AG08396 (cell line): ENCODE results near the gene RPAP3.

Experiments used
- DNase-seq: peaks from one replicate; pipeline ENCODE4 v3.0.0; 2012; ENCODE audit warnings: low spot score, mixed read lengths

Gene RPAP3, protein sequence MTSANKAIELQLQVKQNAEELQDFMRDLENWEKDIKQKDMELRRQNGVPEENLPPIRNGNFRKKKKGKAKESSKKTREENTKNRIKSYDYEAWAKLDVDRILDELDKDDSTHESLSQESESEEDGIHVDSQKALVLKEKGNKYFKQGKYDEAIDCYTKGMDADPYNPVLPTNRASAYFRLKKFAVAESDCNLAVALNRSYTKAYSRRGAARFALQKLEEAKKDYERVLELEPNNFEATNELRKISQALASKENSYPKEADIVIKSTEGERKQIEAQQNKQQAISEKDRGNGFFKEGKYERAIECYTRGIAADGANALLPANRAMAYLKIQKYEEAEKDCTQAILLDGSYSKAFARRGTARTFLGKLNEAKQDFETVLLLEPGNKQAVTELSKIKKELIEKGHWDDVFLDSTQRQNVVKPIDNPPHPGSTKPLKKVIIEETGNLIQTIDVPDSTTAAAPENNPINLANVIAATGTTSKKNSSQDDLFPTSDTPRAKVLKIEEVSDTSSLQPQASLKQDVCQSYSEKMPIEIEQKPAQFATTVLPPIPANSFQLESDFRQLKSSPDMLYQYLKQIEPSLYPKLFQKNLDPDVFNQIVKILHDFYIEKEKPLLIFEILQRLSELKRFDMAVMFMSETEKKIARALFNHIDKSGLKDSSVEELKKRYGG

DNA sequence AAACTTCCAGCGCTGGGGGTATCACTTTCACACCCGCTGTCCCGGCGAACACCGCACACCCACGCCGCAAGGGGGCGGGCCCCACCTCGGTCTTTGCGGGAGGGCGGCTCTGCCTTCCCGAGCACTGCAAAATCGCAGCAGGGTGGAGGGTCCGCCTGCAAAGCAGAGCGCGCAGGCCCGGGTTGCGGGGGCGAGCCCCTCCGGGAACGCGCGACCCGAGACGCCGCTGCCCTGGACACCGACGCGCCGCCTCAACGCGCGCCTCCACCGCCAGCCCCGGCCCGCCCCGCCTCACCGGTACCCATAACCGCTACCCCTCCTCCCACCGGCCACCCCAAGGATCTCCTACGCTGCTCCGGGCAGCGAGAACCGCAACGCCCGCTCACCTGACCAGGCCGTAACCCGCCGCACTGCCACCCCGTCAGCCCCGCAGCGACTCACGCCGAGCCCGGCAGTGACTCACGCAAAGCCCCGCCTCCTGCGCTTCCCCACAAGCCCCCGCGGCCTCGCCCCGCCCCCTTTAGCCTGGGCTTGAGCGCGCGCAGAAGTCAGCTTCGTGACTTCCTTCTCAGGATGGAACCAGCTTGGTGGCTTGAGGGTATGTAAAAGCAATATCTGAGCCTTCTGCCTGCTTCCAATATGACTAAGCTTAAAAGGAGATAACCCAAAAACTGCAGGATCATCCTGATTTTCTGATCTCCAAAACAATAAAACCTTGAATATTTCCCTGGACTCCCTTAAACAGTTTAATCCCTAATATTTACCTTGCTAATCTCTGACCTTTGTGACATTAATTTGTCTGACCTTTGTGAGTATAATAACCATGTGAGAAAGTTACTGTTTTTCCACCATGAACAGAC lies at the start of gene RPAP3:
Gene RPAP3 (minus strand): TSS at position 465 of the 860 bp plus-strand sequence. CDS start 3,190 bp downstream, outside the sequence.
- DNase-seq: peak; percentile 97

DNA sequence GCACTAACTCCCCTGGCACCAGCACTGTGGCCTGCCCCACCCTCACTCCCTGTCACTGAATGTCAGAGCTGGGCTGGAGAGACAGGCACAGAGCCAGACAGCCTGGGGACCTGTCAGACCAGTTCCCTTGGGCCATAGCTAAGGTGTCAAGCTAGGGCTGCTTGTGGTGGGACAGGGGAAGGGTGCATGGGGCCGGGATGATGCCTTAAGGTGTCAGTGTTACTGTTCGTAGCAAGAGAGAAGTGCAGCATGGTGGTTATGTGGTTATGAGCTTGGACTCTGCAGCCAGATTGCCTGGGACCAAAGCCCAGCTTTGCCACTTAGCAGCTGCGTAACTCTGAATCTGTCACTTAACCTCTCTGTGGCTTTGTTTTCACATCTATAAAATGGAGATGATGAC lies 49.1 kb upstream of the RPAP3 start:
- no peak for DNase-seq

DNA sequence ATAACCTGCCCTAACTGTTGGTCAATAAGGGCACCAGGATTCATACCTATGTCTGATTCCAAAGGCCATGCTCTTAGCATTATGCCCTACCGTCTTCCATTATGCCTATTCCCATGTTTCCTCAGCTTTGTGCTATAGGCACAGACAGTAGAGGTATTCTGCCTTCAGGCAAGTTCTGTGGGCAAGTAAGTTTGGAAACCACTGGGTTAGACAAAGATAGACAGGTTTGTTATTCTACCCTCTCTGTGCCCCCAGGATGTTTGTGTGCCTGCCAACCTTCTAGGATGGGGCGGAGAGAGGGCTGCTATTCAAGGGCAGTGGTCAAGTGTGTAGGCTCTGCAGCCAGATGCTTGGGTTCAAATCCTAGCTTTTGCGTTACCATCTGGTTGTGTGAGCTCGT lies 48.3 kb upstream of the RPAP3 start:
- no peak for DNase-seq

DNA sequence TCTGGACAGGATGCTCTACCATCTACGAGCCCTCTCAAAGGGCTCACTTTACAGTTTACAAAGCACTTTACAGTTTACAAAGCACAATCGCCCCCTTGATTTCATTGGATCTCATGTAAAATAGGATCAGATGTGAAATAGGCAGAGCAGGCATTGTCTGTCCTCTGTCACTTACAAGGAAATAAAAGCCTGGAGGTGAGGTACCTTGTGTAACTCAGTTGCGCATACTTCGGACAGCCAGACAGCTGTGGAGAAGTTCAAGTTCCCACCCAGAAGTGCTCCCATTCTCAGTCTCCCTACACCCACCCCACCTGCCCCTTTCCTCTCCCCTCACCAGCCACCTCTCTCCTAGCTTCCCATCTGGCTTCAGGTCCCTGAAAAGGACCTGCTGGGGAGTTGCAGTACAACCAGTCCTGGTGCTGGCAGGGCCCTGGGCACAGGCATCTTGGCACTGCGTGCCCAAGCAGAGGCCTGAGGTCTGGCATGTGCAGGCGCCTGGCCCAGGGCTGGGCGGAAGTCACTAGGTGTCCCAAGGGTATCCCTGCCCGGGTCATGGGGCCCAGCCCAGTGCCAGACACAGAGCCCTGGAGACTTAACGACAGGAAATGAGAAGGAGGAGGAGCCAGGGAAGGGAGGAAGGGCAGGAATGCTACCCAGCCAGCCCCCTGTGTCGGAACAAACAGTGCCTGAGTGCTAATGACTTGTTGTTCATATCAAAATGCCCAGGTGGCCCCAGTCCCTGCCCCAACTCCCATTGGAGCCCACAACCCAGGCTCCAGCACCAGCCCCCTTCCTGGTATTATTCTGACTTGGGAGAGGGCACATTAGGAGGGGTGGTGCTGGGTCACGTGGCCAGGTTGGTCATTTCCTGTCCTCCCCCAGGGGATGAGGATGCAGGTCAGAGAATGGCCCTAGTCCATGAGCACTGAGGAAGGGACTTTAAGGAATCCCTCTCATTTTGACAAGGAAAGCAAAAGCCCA lies 47.5 kb upstream of the RPAP3 start:
- DNase-seq: no peak

DNA sequence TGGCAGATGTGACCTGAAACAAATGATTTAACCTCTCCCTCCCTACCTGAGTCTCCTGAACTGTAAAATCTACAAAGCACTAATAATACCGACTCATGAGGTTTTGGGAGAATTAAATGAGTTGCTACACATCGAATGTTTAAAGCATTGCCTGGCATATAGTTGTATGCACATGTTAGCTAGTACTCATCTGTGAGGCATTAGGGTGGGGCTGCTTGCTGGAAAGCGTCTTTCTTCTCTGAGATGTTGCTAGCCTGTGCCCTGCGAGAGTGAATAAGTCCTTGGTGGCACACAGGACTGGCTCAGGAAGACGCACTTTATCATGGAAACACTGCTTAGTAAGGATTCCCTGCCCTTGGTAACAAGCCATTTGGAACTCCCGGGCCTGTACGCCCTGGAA lies 46.7 kb upstream of the RPAP3 start:
- peak; percentile 63 for DNase-seq

DNA sequence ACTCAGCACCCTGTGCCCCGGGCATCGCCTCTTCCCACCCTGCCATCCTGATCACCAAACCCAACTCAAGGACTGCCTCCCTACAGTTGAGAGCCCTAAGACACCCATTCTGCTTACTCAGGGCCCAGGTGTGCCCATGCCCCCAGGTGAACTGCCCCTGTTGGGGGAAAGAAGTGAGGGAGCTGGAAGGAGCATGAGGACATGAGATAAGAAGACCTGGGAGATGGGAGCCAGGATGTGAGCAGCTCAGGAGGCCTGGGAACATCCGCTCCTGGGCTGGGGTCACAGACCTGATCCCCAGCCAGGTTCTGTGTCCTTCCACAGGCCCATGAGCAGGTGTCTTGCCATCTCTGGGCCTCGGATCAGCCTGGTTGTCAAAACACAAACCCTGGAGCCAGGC lies 46.3 kb upstream of the RPAP3 start:
- no peak for DNase-seq

DNA sequence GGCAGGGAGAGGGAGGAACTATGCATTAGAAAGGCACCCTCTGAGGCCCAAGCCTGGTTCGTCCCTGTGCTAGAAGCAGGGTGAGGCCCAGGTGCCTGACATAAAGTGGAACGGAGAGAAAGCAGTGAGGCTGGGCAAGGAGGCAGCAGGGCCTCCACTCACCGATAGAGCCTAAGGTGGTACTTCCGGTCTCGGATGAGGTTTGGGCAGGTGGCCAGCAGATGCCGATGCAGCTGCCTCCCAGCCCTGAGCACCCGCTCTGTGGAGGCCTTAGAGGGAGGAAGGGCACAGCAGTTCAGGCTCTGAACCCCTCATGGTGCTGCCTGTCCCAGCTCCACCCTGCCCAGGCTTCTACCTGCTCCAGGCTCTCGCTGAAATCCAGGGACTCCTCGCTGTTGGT lies 45.7 kb upstream of the RPAP3 start:
- DNase-seq: no peak

DNA sequence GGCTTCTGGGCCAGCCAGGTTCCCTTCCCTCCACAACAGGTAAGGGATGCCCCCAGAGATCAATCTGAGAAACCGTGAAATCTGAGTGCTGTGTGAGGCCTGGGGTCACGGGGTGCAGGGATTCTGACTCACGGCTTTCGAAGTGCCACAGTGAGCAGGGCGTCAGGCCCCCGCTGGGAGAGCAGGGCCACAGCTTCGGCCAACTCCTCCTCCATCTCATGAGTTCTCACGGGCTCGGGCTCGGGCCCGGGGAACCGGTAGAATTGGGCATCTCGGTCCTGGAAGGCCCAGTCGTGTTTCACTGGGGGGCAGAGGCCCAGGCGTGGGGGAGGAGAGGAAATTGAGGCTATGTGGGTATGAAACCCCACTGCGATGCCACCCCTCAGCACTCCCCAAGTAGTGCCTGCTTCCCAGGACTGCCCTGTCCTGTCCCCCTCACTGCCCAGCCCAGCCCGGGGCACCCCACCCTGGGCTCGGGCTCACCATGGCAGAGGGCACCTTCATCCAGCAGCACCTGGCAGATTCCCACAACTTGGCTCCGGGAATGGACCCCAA lies 45.2 kb upstream of the RPAP3 start:
- DNase-seq: no peak

DNA sequence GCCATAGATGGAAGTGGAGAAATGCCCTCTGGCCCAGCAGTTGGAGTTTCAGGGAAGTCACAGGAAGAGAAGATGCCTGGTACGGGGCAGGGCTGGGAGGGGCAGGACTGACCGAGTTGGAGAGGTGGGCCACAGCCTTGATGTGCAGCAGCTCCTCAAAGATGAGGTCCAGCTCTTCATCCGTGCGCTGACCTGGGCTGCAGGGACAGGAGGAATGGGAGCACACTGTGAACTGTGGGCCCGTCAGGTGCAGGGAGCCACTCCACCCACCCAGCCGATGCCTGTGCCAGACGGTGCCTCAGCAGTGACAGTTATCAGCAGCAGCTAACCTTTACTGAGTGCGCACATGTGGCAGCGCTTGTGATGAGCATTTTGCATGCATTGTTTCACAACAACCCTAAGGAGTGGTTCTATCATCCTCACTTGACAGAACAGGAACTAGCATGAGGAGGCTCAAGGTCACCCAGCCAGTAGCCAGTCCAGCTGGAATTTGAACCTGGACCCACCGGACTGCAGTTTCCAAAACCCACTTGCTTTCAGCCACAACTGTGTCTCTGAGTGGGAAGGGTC lies 44.5 kb upstream of the RPAP3 start:
- DNase-seq: no peak

DNA sequence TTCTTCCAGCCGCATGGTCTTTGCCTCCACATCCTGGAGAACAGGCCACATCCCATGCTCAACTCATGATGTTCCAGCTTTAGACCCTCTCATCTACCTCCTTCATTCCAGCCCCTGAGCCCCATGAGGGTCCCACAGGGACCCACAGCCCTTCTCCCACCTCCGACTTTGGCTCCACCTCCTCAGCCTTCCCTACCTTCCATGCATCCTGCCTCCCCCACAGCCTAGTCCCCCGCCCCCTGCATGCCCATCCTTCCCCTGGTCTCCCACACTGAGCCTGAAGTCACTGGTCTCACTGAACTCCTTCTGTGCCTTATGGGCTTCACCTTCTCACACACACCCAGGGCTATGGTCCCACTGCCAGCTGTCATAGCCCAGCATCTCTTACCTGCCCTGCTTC lies 43.1 kb upstream of the RPAP3 start:
- no peak for DNase-seq

DNA sequence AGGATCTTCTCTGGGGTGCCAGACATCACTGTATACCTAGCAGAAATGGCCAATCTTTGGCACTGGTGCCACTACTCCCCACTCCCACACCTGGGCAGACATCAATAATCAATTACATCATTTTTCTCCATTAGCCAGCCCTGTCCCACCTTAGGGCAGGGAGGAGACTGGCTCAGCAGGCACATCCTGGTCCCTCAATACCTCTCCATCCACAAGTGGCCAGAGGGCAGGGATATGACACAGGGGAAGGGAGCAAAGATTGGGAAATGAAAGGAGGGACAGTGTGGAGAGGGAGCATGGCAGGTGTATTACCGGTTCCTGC lies 42.6 kb upstream of the RPAP3 start:
- DNase-seq: no peak

DNA sequence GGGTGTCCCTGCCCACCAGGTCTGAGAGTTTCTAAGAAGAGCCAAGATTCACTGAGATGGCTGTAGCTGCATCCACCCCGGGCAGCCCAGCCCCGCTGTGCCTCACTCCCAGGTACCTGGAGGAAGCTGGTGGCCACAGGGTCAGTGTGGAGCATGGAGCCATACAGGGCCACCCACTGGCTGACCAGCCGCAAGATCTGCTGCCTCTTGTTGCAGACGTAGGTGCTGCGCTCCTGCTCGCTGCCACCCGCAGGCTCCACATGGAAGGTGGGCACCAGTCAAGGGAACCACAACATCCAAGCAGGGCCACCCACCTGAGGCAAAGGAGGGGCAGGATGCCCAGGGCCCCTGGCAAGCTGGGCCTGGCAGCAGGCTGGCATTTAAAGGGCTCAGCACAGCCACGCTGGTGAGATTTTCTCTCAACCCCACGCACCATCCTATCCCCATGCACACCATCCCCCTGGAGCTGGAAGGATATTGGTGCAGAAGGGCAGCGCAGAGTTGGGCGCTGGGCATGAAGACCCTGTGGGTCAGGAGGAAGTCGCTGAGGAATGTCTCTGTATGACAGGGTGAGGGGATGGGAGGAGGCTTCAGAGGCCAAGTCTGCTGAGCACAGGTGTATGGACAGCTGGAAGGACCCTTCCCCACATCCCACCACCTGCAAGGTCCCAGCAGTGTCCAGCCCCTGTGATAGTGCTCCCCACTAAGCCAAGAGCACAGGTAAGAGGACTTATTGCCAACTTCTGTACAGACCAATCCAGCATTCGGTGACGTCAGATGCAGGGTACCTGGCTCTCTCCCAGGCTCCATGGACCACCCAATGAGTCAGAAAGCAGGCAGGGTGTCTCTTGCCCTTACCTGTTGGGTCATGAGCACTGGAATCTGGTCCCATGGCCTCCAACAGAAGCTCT lies 42.0 kb upstream of the RPAP3 start:
- DNase-seq: no peak

DNA sequence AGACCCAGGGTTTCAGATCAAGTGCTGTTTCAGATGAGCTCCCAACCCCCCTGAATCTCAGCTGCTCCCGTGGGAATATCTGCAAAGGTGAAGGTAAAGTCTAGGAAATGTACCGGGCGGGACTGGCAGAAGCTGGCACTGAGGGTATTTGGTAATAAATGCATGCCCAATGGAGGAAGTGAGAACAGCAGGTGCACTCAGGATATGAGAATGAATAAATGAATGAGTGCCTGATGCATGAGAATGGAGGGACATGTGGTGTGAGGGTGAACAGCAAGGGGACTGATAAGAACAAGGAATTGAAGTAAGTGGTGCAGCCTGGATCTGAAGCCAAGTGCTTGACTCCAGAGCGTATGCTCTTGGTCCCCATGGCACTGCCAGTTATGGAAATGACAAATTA lies 41.3 kb upstream of the RPAP3 start:
- DNase-seq: no peak

DNA sequence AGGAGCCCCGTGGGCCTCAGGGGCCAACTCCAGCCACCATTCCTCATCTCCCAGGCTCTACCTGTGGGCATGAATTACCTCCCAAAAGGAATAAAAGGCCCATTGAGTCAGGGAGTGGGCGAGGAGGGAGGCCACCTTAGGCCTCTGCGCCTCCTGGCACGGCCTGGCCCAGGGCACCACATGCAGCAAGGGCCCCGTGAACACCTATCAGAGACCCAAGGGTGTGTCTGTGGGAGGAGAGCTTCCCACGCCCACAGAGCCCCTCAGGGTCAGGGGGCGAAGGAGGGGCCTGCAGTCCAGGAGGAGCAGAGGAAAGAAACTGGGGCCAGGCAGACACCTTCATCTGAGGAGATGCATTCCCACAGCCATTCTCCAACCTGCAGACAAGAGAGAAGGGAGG lies 40.7 kb upstream of the RPAP3 start:
- DNase-seq: no peak

DNA sequence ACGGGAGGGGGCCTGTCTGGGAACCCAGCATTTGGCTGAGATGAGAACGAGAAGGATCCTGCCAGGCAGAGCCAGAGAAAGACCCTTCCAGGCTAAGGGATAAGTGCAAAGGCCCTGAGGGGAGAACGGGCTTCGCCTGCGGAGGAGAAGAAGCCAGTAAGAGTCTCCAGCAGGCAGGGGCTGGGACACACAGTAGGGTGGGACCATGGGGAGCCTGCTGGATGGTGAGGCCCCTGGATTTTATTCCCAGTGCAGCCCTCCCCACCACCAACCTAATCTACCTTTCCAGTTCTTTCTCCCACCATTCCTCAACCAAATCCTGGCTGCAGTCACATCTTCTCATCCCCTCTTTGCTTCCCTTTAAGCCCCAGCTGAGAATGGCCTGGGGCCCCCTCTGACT lies 40.2 kb upstream of the RPAP3 start:
- DNase-seq: no peak

DNA sequence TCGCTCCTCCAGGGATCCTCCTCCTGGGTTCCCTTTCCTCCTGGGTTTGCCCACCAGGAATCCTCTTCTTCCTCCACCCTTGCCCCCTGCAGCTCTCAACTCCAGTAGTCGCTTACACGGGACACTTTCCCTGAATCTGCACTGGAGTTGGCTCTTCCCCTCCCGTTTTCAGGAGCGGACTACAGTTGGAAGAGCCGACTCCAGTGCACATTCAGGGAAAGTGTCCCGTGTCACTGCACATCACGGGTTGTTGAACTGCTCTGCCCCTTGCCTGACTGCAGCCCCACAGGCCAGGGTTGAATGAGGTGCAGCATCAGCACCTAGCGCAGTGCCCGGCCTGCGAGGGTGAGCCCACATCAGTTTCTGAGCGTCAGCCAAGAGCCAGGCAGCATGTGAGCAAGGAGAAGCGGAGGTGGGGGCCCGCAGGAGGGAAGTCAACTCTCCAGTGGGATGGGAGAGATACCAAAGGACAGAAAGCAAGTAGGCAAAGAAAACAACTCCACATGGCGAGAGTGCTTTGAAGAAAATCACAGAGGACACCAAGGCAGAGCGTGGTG lies 39.7 kb upstream of the RPAP3 start:
- DNase-seq: no peak

DNA sequence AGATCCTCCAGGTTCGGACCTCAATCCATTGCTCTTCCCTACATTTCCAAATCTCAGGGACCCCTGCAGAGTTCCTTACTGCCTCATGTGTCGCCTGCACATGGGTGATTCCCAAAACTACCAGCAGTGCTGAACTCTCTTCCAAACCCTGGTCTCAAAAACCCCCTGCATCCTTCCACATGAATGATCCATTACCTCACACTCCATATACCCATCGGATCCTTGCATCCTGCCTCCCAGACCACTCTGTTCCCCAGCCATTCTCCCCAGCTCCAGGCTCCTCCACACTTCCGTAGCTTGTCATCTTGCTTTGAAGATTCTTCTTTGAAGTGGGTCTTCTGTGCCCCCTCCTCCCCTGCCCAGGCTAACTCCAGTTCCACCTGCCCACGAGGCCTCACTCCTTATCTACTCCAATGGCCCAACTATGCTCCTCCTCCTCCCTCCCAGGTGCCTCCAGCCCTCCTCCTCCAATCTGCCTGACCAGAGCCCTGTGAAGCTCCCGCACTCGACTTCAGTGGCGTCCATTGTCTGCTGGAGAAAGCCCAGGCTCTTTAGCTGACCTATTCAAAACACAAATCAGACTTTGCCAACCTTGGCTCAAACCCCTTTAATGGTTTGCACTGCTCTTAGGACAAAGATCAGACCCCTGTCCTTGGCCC lies 39.1 kb upstream of the RPAP3 start:
- DNase-seq: no peak

DNA sequence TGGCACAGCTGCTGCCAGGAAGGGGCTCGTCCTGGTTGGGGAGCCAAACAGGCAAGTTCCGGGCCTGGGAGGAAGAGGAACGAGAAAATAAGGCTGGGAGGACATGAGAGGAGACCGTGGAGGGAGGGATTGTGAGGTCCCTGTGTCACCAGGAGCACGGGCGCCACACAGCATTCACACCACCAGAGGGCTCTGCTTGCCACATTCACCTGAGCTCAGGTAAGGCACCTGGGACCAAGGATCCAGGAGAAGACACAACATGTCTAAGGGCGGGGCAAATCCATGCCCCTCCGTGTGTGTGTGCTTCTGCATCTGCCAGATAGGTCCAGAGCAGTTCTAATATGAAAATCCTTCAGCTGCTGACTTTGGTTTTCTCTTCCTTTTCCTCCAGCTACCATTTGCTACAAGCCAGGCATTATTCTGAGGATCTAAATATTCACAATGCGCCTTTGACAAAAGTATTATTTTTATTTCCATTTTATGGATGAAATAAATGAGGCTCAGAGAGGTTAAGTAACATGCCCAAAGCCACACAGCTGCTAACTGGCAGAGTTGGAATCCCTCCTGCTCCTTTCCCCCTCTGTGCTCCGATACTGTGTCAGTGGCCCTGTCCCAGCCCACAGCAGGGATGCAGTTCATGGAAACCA lies 38.3 kb upstream of the RPAP3 start:
- DNase-seq: no peak
